Measurements from ENCODE around the gene CD160.

GRCh38 chr1:145707183-145707867 is 12.0 kb upstream of the CD160 start, which contains the start of gene PDZK1:
- TF ChIP-seq EGR1 (IDR thresholded peaks at IDR 0.05) (no peak), EP300 (IDR thresholded peaks at IDR 0.05; ENCODE audit: borderline replicate concordance) (peak; percentile 69; the same call in 1 of the 2 replicates), REST (IDR thresholded peaks at IDR 0.05; ENCODE audit: low read depth) (no peak), TCF12 (IDR thresholded peaks at IDR 0.05; ENCODE audit: low read depth) (peak; percentile 85), CEBPB (IDR thresholded peaks at IDR 0.05) (no peak), ZBTB7A (IDR thresholded peaks at IDR 0.05; ENCODE audit: low read depth) (no peak), YY1 (IDR thresholded peaks at IDR 0.05; ENCODE audit: low read depth) (no peak), RAD21 (IDR thresholded peaks at IDR 0.05; ENCODE audit: low read depth) (no peak), TAF1 (IDR thresholded peaks at IDR 0.05; ENCODE audit: low read depth) (no peak), NFIC (IDR thresholded peaks at IDR 0.05) (peak; percentile 79)
- TF ChIP-seq, protein P1, sequence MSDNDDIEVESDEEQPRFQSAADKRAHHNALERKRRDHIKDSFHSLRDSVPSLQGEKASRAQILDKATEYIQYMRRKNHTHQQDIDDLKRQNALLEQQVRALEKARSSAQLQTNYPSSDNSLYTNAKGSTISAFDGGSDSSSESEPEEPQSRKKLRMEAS (IDR thresholded peaks at IDR 0.05) = 0 out of 2 replicates have a peak, but pooled peaks have one; percentile 13

Data from Ishikawa (cell line).